NCI-H774 (cell line): Measurements from ENCODE around the gene C6orf52.

Experiments
- DNase-seq: peaks from one replicate; lab custom pipeline; 2025; lab: John Stamatoyannopoulos, UW

Gene C6orf52

GRCh38 chr6:10644225-10644624 is 50.2 kb downstream of the C6orf52 start:
- no peak for DNase-seq

GRCh38 chr6:10643201-10643651 is 51.2 kb downstream of the C6orf52 start:
- DNase-seq, result no peak

GRCh38 chr6:10641528-10641927 is 52.9 kb downstream of the C6orf52 start:
- no peak for DNase-seq

GRCh38 chr6:10640412-10640811 is 54.0 kb downstream of the C6orf52 start:
- no peak for DNase-seq

GRCh38 chr6:10633216-10633615 is 61.2 kb downstream of the C6orf52 start:
- DNase-seq, result no peak

- no peak for DNase-seq
Observed at GRCh38 chr6:10630178-10630577, 64.2 kb downstream of the C6orf52 start.

- DNase-seq, result no peak
Observed at GRCh38 chr6:10627800-10628199, 66.6 kb downstream of the C6orf52 start.

- DNase-seq, result no peak
Observed at GRCh38 chr6:10626154-10626741, 68.2 kb downstream of the C6orf52 start.

- no peak for DNase-seq
Observed at GRCh38 chr6:10624836-10625235, 69.6 kb downstream of the C6orf52 start.

- DNase-seq, result no peak
Observed at GRCh38 chr6:10621847-10622246, 72.6 kb downstream of the C6orf52 start.
